IMR-90 (cell line): ENCODE results near the gene ARAP2. TPM values are rescaled to one million over a fixed set of nuclear protein-coding genes. Genes with fewer than 3 reads are reported as not detected.

Experiments
- ATAC-seq: fragments of 200-7000 bp; cut with Tn5 transposase; 2 replicates; pipeline ENCODE4 v1.9.1; 2020; ENCODE audit warnings: low read depth, mild to moderate bottlenecking, moderate library complexity
- BruUV-seq: library from RNA; stranded (reverse); fragments of 400-500 nt; replicated peaks from 2 replicates; lab custom pipeline; 2021; lab: Mats Ljungman, UMichigan
- CTCF ChIA-PET: fragments of 300-600 bp; formaldehyde crosslinking; extraction: SDS; loops from one replicate; lab custom pipeline; 2021; ENCODE audit warnings: antibody characterized with exemption; lab: Yijun Ruan, JAX
- POLR2A ChIA-PET: fragments of 300-600 bp; sonication (Branson Sonifier 250); formaldehyde crosslinking; loops from one replicate; lab custom pipeline; 2022; ENCODE audit warnings: antibody characterized with exemption; ENCODE audit not compliant: unreplicated experiment; lab: Charles Lee
- DNase-seq: peaks from one replicate; pipeline ENCODE4 v3.0.0; 2013
- H2AFZ ChIP-seq: replicated peaks from 2 replicates; pipeline ENCODE3; 2013; ENCODE audit warnings: low read length, mild to moderate bottlenecking; ENCODE audit not compliant: poor library complexity
- H2AK5ac ChIP-seq: 2 replicates; pipeline ENCODE4 v1.6.1; 2013; ENCODE audit warnings: low read depth, low read length, inconsistent platforms
- H2AK9ac ChIP-seq: replicated peaks from 2 replicates; pipeline ENCODE3; 2013; ENCODE audit warnings: mild to moderate bottlenecking, low read depth, low read length, moderate library complexity; ENCODE audit not compliant: poor library complexity
- H2BK120ac ChIP-seq: 2 replicates; pipeline ENCODE4 v1.6.1; 2013; ENCODE audit warnings: low read depth, low read length, inconsistent platforms
- H2BK15ac ChIP-seq: 3 replicates; pipeline ENCODE4 v1.6.1; 2013; ENCODE audit warnings: low read depth, low read length, inconsistent platforms
- H2BK20ac ChIP-seq: 2 replicates; pipeline ENCODE4 v1.6.1; 2013; ENCODE audit warnings: low read depth, mild to moderate bottlenecking, inconsistent platforms, low read length, moderate library complexity
- H2BK5ac ChIP-seq: 2 replicates; pipeline ENCODE4 v1.6.1; 2013; ENCODE audit warnings: mild to moderate bottlenecking, low read depth, low read length, inconsistent platforms; ENCODE audit not compliant: poor library complexity, severe bottlenecking
- H3K14ac ChIP-seq: replicated peaks from 2 replicates; pipeline ENCODE4 v1.6.1; 2013; ENCODE audit warnings: low read depth, low read length, inconsistent platforms
- H3K18ac ChIP-seq: 2 replicates; pipeline ENCODE4 v1.6.1; 2013; ENCODE audit warnings: low read depth, low read length, control low read depth
- H3K23ac ChIP-seq: 2 replicates; pipeline ENCODE4 v1.6.1; 2013; ENCODE audit warnings: low read depth, low read length, inconsistent platforms
- H3K27ac ChIP-seq: 2 replicates; pipeline ENCODE4 v1.5.1; 2013; ENCODE audit warnings: mild to moderate bottlenecking, control low read depth, low read length; ENCODE audit not compliant: insufficient read depth
- H3K27me3 ChIP-seq: 2 replicates; pipeline ENCODE4 v1.6.1; 2013; ENCODE audit warnings: low read length; ENCODE audit not compliant: control insufficient read depth, insufficient read depth
- H3K36me3 ChIP-seq: 2 replicates; pipeline ENCODE4 v1.6.1; 2013; ENCODE audit warnings: low read length, mixed read lengths; ENCODE audit not compliant: control insufficient read depth, insufficient read depth
- H3K4ac ChIP-seq: 2 replicates; pipeline ENCODE4 v1.6.1; 2013; ENCODE audit warnings: low read depth, low read length, inconsistent platforms
- H3K4me1 ChIP-seq: 2 replicates; pipeline ENCODE4 v1.6.1; 2013; ENCODE audit warnings: low read length, mixed read lengths; ENCODE audit not compliant: control insufficient read depth, insufficient read depth
- H3K4me2 ChIP-seq: 2 replicates; pipeline ENCODE4 v1.6.1; 2013; ENCODE audit warnings: low read depth, mild to moderate bottlenecking, control low read depth, low read length, moderate library complexity
- H3K4me3 ChIP-seq: 2 replicates; pipeline ENCODE4 v1.5.1; 2013; ENCODE audit warnings: low read depth, mild to moderate bottlenecking, control low read depth, low read length, moderate library complexity; ENCODE audit not compliant: insufficient read depth
- H3K56ac ChIP-seq: 2 replicates; pipeline ENCODE4 v1.6.1; 2013; ENCODE audit warnings: low read length, inconsistent platforms; ENCODE audit not compliant: insufficient read depth; ENCODE audit errors: extremely low read depth
- H3K79me1 ChIP-seq, 2 experiments: 2 replicates each; pipeline ENCODE4 v1.6.1; 2013; ENCODE audit warnings: low read length in 2 of 2, inconsistent platforms in 1 of 2, low read depth in 1 of 2
- H3K9ac ChIP-seq: 2 replicates; pipeline ENCODE4 v1.6.1; 2013; ENCODE audit warnings: low read depth, low read length, control low read depth
- H3K9me1 ChIP-seq: 2 replicates; pipeline ENCODE4 v1.6.1; 2013; ENCODE audit warnings: low read length, inconsistent platforms; ENCODE audit not compliant: insufficient read depth
- H3K9me3 ChIP-seq: 2 replicates; pipeline ENCODE4 v1.6.1; 2013; ENCODE audit warnings: low read length; ENCODE audit not compliant: control insufficient read depth, insufficient read depth
- H4K20me1 ChIP-seq: 2 replicates; pipeline ENCODE4 v1.6.1; 2013; ENCODE audit warnings: low read length, inconsistent platforms; ENCODE audit not compliant: insufficient read depth
- H4K5ac ChIP-seq: 2 replicates; pipeline ENCODE4 v1.6.1; 2013; ENCODE audit warnings: mild to moderate bottlenecking, low read depth, low read length, control low read depth
- H4K8ac ChIP-seq, 2 experiments: 2 replicates each; pipeline ENCODE4 v1.6.1; 2013; ENCODE audit warnings: low read depth in 2 of 2, low read length in 2 of 2, control low read depth in 1 of 2, inconsistent platforms in 1 of 2
- H4K91ac ChIP-seq: 2 replicates; pipeline ENCODE4 v1.6.1; 2013; ENCODE audit warnings: low read depth, low read length, inconsistent platforms; ENCODE audit not compliant: insufficient read depth
- CHD1 ChIP-seq: IDR thresholded peaks from 2 replicates; pipeline ENCODE4 v1.6.1; 2012; ENCODE audit warnings: low read depth, low read length, improper control_type of control experiment
- MAFK ChIP-seq: IDR thresholded peaks from 2 replicates; pipeline ENCODE4 v1.6.1; 2012; ENCODE audit warnings: low read depth, low read length, improper control_type of control experiment
- WGBS, 2 experiments: methylation state at CpG; one replicate each; pipeline versions ENCODE4 v1.1.5 to v1.1.7; 2013; ENCODE audit warnings: missing lambda C conversion rate in 2 of 2; ENCODE audit not compliant: insufficient read length in 1 of 2; ENCODE audit errors: extremely low coverage in 2 of 2; 5-methylcytosine and 5-hydroxymethylcytosine counted together
- dilution Hi-C: fragments of 300-500 bp; cut with HindIII; formaldehyde crosslinking; loops from one replicate; pipeline ENCODE4 v1.14.3; 2018; ENCODE audit warnings: low sequenced_read_pairs; ENCODE audit not compliant: unreplicated experiment
- in situ Hi-C: fragments of 300-500 bp; cut with MboI; formaldehyde crosslinking; loops from 3 replicates; pipeline ENCODE4 v1.14.3; 2019; ENCODE audit warnings: low sequenced_read_pairs, inconsistent platforms, mixed read lengths
- intact Hi-C: fragments of 100-400 bp; cut with micrococcal nuclease; formaldehyde crosslinking; loops from 2 replicates; pipeline ENCODE4 v1.10.0; 2022
- polyA plus RNA-seq, 3 experiments: library from polyadenylated mRNA; depleted of rRNA; stranded (reverse); fragments of >200 nt; gene quantifications; 2 replicates each; pipeline ENCODE4 v1.2.3, GENCODE V29; 2012; ENCODE audit warnings: low replicate concordance in 1 of 3
- total RNA-seq: library from RNA; depleted of rRNA; stranded (reverse); fragments of >200 nt; gene quantifications from 2 replicates; pipeline ENCODE4 v1.2.3, GENCODE V29; 2012

The ARAP2 gene
- total and polyA plus RNA-seq, 2 of the 4 experiments (the other 2 are of a cell fraction), result 0.32 to 1.8 TPM

DNA sequence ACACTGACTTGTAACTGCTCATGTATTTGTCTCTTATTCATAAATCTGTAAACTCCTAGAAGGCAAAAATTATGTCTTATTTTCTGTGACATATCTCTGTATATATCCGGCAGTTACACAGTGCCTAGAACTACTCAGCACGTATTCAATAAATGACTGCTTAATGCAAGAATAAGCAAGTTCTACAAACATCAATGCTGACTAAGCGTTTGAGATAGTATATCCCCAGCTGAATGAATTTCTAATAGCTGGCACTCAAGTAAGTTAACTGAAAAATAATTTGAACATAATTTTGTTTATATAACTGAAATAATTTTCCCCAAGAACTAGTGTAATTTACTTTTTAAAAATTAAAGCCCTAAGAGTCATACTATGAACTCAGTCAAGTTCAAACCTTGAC lies 113.7 kb downstream of the ARAP2 start:
- no peak for ATAC-seq
- BruUV-seq, result no TSS peak
- intact Hi-C loops (no loop called here), in situ Hi-C loops (no loop called here), dilution Hi-C loops (no loop called here)
- TF ChIP-seq MAFK (peak; percentile 66), CHD1 (no peak)
- no peak overlapping the region for H3K18ac ChIP-seq
- no peak overlapping the region for H4K8ac ChIP-seq
- H3K4me3 ChIP-seq, result no peak overlapping the region
- no peaks in the 10 kb centered on the region for H4K20me1 ChIP-seq
- no peak overlapping the region for H3K4ac ChIP-seq
- CTCF ChIA-PET, result no interaction called here
- no CpG with 5 or more reads among the region's 3 CpGs for WGBS, 2 experiments
- POLR2A ChIA-PET, result no interaction called here
- H3K4me2 ChIP-seq, result no peak overlapping the region
- H2BK20ac ChIP-seq, result no peak overlapping the region
- no peak overlapping the region for H2AK9ac ChIP-seq
- H3K27ac ChIP-seq, result no peak overlapping the region
- no peak overlapping the region for H2AFZ ChIP-seq
- no peaks in the 10 kb centered on the region for H3K27me3 ChIP-seq
- no peak for DNase-seq
- H4K91ac ChIP-seq, result no peak overlapping the region
- no peak overlapping the region for H3K56ac ChIP-seq
- H3K36me3 ChIP-seq, result no peaks in the 10 kb centered on the region
- H2AK5ac ChIP-seq, result no peak overlapping the region
- H3K4me1 ChIP-seq, result no peaks in the 10 kb centered on the region
- no peak overlapping the region for H2BK120ac ChIP-seq
- no peaks in the 10 kb centered on the region for H3K79me1 ChIP-seq
- H3K9ac ChIP-seq, result no peak overlapping the region
- no peak overlapping the region for H3K23ac ChIP-seq
- no peaks in the 10 kb centered on the region for H3K9me1 ChIP-seq
- H4K5ac ChIP-seq, result no peak overlapping the region
- H2BK15ac ChIP-seq, result no peak overlapping the region
- H2BK5ac ChIP-seq, result no peak overlapping the region
- H3K9me3 ChIP-seq, result no peaks in the 10 kb centered on the region; the same call in 1 of the 2 replicates
- no peak overlapping the region for H3K14ac ChIP-seq
